ENCODE measurements around the gene PIGT. TPM values are rescaled to one million over a fixed set of nuclear protein-coding genes. Genes with fewer than 3 reads are reported as not detected.

PIGT gene
- total and polyA plus RNA-seq, 2 of the 13 experiments (the other 11 are each of a cell fraction or from before 2014, with no cell fraction given), result 65.9 to 74.1 TPM

DNA sequence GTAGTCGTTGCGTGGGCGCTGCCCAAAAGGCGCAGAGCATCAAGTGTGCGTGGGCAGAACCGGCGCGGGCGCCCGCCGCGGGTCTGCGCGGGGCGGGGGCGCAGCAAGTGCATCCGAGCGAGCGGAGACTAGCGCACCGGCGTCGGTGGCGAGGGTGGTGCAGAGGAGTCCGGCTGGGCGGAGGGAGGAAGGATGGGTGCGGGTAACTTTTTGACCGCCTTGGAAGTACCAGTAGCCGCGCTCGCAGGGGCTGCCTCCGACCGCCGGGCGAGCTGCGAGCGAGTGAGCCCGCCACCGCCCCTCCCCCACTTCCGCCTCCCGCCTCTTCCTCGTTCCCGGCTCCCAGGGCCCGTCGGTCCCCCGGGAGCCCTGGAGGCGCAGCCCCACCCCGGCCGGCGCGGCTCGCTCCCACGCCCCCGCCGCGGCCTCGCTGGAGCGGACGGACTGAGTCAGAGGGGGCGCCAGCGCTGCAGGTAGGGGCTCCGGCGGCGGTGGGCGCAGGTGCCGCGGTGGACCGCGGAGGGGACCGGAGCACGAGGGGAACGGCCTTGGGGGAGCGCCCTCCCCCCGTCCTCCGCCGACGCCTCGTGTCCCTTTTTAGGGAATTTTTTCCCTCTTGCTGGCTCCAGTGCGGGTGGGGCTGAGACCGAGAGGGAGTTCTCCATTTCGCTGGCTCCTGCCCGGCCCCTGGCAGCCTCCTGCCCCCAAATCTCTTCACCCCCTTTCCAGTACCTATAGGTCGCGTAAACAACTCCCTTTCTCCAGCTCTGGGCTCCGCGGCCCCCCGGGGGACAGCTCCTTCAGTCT lies 9.5 kb upstream of the PIGT start (continued):
- TF ChIP-seq SOX13 (IDR thresholded peaks at IDR 0.05), result no peak
- TF ChIP-seq SOX13 (CRISPR knock-in tag; conservative IDR thresholded peaks at IDR 0.05 in 1 of 2, IDR thresholded peaks at IDR 0.05 in 1 of 2), result no peak
- TF ChIP-seq HMGXB4 (CRISPR knock-in tag; IDR thresholded peaks at IDR 0.05; ENCODE audit: borderline replicate concordance in 1 of 2, low read depth in 1 of 2), result peak in 1 of 2 experiments; percentile 68; a peak in 3 of 4 replicates
- TF ChIP-seq ZNF616 (CRISPR knock-in tag; IDR thresholded peaks at IDR 0.05; ENCODE audit: low read depth), result peak; percentile 76; the same call in 1 of the 2 replicates
- peak; percentile 86; the same call in 1 of the 2 replicates for TF ChIP-seq ZNF138 (CRISPR knock-in tag; IDR thresholded peaks at IDR 0.05; ENCODE audit: low read depth)
- no peak for TF ChIP-seq NFE2L1 (CRISPR knock-in tag; IDR thresholded peaks at IDR 0.05; ENCODE audit: borderline replicate concordance)
- TF ChIP-seq SIX4 (CRISPR knock-in tag; IDR thresholded peaks at IDR 0.05), result no peak; the same call in 1 of the 2 replicates
- TF ChIP-seq ZMAT5 (CRISPR knock-in tag; IDR thresholded peaks at IDR 0.05; ENCODE audit: borderline replicate concordance, low read depth), result 0 out of 2 replicates have a peak, but pooled peaks have one; percentile 91
- peak; percentile 41; the same call in 1 of the 2 replicates for TF ChIP-seq AKAP8 (CRISPR knock-in tag; IDR thresholded peaks at IDR 0.05)
- TF ChIP-seq ZNF263 (CRISPR knock-in tag; IDR thresholded peaks at IDR 0.05), result peak; percentile 67; the same call in 1 of the 2 replicates
- peak; percentile 7; the same call in 1 of the 2 replicates for TF ChIP-seq ZBTB4 (CRISPR knock-in tag; IDR thresholded peaks at IDR 0.05; ENCODE audit: borderline replicate concordance)
- TF ChIP-seq TBX3 (IDR thresholded peaks at IDR 0.05; ENCODE audit: borderline replicate concordance), result no peak
- 0 out of 2 replicates have a peak, but pooled peaks have one; percentile 49 for TF ChIP-seq ZNF841 (CRISPR knock-in tag; IDR thresholded peaks at IDR 0.05; ENCODE audit: borderline replicate concordance)
- no peak for TF ChIP-seq ZNF180 (CRISPR knock-in tag; IDR thresholded peaks at IDR 0.05; ENCODE audit: borderline replicate concordance, low read depth)
- no peak for TF ChIP-seq TERF1 (CRISPR knock-in tag; IDR thresholded peaks at IDR 0.05)
- no peak for TF ChIP-seq HNF4G (IDR thresholded peaks at IDR 0.05; ENCODE audit: borderline replicate concordance, low read depth, low read length)
- no peak for TF ChIP-seq HNF4G (CRISPR knock-in tag; IDR thresholded peaks at IDR 0.05; ENCODE audit: borderline replicate concordance, low read depth)
- TF ChIP-seq TBX2 (CRISPR knock-in tag; IDR thresholded peaks at IDR 0.05; ENCODE audit: borderline replicate concordance), result peak; percentile 72; the same call in 1 of the 2 replicates
- TF ChIP-seq TFE3 (CRISPR knock-in tag; IDR thresholded peaks at IDR 0.05), result no peak

Measured in HepG2 (cell line).